Choroid plexus epithelial cell (primary cell): ENCODE measurements around the gene SLC9A8.
A peak's percentile ranks its signal among the peaks of the same experiment; 100 is the strongest.

Source experiments
- DNase-seq: peaks from one replicate; pipeline ENCODE4 v3.0.0-alpha.2; 2010; ENCODE audit warnings: low read depth
- H3K4me3 ChIP-seq: 2 replicates; pipeline ENCODE4 v1.5.1; 2011; ENCODE audit warnings: low read depth, mild to moderate bottlenecking, control low read depth, low read length, moderate library complexity
- CTCF ChIP-seq: conservative IDR thresholded peaks from 2 replicates; pipeline ENCODE4 v1.5.1; 2011; ENCODE audit warnings: low read depth, mild to moderate bottlenecking, control low read depth, inconsistent platforms, low read length, moderate library complexity

The SLC9A8 gene

GRCh38 chr20:49906615-49907154 lies 94.1 kb downstream of the SLC9A8 start:
- no peak for DNase-seq
- H3K4me3 ChIP-seq, result no peak overlapping the region
- no peak for TF ChIP-seq CTCF

- H3K4me3 ChIP-seq, result no peak overlapping the region
- TF ChIP-seq CTCF, result no peak
- DNase-seq, result no peak
Observed at GRCh38 chr20:49907405-49908257, 95.0 kb downstream of the SLC9A8 start.

- TF ChIP-seq CTCF, result no peak
- no peak for DNase-seq
- no peak overlapping the region for H3K4me3 ChIP-seq
Observed at GRCh38 chr20:49908258-49908565, 95.6 kb downstream of the SLC9A8 start.

GRCh38 chr20:49909499-49910339 lies 97.1 kb downstream of the SLC9A8 start:
- no peak overlapping the region for H3K4me3 ChIP-seq
- peak; percentile 52 for TF ChIP-seq CTCF
- DNase-seq, result no peak

- H3K4me3 ChIP-seq, result no peak overlapping the region
- DNase-seq, result no peak
- TF ChIP-seq CTCF, result no peak
Observed at GRCh38 chr20:49910340-49910706, 97.7 kb downstream of the SLC9A8 start.

- TF ChIP-seq CTCF, result no peak
- DNase-seq, result no peak
- no peak overlapping the region for H3K4me3 ChIP-seq
Observed at GRCh38 chr20:49913399-49914047, 100.9 kb downstream of the SLC9A8 start.
